ENCODE measurements around the gene ISG20.

ISG20 gene

DNA sequence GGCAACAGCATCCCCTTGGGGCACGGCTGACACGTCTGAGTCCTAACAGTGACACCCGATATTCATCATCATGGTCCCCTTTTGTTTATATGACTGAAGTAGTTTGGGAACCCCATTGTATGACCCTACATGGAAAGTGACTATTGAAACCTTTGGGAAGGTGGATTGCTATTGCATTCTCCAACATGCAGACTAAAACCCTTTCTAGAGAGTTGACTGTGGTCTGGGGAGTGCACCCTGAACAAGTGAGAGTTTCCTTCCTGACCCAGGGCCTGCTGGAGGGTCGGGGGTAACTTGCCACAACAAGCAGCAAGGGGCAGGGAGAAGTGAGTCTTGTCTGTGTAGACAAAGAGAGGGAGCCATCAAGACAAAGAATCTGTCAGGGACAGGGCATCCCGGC, 54.4 kb downstream of the ISG20 start:
- DNase-seq (ENCODE audit: low read depth) = no peak

GRCh38 chr15:88695101-88695500, 56.3 kb downstream of the ISG20 start:
- peak; percentile 62 for DNase-seq (ENCODE audit: low read depth)

GRCh38 chr15:88695691-88696251, 57.0 kb downstream of the ISG20 start:
- no peak for DNase-seq (ENCODE audit: low read depth)

DNA sequence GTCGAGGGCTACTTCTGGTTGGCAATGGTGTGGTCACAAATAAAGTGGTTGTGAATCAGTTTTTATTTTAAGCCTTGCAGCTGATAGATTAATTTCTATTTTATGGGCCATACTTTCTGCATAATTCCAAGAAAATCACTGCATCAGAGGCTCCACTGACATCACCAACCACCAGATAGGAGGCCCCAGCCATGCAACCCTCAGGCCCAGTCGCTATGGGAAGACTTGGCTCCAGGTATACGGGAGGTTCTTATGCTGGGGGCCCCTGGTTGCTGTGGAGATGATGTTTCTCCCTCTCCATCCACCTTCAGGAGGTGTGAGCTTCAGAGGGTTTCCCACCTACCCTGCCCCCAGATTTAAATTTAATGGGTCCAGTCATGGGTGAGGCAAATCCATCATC, 57.4 kb downstream of the ISG20 start:
- DNase-seq (ENCODE audit: low read depth) = no peak

DNA sequence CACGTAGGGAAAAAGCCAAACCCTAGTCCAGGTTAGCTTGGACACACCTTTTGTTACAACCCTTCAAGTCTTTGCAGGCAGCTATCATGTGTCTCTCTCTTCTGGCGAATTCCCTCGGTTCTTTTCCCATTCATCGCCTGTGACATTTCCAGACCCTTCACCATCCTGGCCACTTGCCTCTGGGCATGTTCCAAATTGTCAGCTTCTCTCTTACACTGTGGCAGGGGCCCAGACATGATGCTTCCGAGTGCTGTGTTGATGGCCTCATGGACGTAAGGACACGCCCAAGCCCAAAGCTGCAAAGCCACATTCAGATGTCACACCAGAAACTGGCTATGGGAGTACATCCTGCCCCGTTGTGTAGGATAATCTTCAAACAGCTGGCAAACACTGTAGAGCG, 58.5 kb downstream of the ISG20 start:
- no peak for DNase-seq (ENCODE audit: low read depth)

- no peak for DNase-seq (ENCODE audit: low read depth)
Measured at GRCh38 chr15:88699861-88700260, 61.0 kb downstream of the ISG20 start.

- DNase-seq (ENCODE audit: low read depth) = no peak
Measured at GRCh38 chr15:88700716-88701115, 61.9 kb downstream of the ISG20 start.

DNA sequence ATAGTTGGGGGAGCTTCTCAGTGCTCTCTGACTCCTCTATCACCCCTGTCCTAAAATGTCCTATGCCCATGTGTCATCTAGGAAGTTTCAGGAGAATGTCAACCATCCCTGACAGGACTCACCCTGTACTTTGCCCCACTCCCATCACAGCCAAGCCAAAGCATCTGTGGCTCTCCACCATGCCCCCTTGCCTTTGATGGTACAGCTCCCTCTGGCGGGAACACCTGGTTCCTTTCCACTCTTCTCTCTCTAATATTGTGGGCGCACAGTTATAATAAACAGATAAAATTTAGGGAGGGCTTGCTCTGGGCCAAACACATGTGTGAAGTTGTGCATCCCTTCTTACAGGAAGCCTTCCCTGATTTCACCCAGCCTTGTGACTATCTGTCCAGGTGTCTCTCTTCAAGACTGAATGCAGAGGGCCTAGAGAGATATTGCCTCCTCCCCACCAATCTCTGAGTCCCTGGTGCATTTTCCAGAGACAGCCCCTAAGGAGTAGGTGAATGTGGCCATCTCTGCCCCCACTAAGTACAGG, 62.8 kb downstream of the ISG20 start:
- DNase-seq (ENCODE audit: low read depth) = no peak

- no peak for DNase-seq (ENCODE audit: low read depth)
Measured at GRCh38 chr15:88702983-88703382, 64.2 kb downstream of the ISG20 start.

GRCh38 chr15:88703533-88703932, 64.7 kb downstream of the ISG20 start:
- no peak for DNase-seq (ENCODE audit: low read depth)

GRCh38 chr15:88704791-88705768, 66.3 kb downstream of the ISG20 start:
- peak; percentile 76 for DNase-seq (ENCODE audit: low read depth)

- no peak for DNase-seq (ENCODE audit: low read depth)
Measured at GRCh38 chr15:88705769-88706165, 67.0 kb downstream of the ISG20 start.
